ENCODE data around the gene DCTN2. TPM values are rescaled to one million over a fixed set of nuclear protein-coding genes. Genes with fewer than 3 reads are reported as not detected.

The DCTN2 gene
- polyA plus RNA-seq, 2 of the 4 experiments (the other 2 are of a cell fraction), result 169 to 211 TPM

GRCh38 chr12:57586832-57587429 lies 39.9 kb upstream of the DCTN2 start:
- no peak for FAIRE-seq
- WGBS (ENCODE audit: missing lambda C conversion rate), result 49% methylated on average over 3 of the region's 3 CpGs
- TF ChIP-seq FOSB (CRISPR knock-in tag; IDR thresholded peaks at IDR 0.05) (no peak), EHMT2 (IDR thresholded peaks at IDR 0.05; ENCODE audit: low read depth) (no peak), RAD21 (conservative IDR thresholded peaks at IDR 0.05 in 1 of 2, IDR thresholded peaks at IDR 0.05 in 1 of 2) (no peak), ZC3H11A (IDR thresholded peaks at IDR 0.05) (no peak)
- no peak overlapping the region for H3K4me3 ChIP-seq
- no peak for DNase-seq (ENCODE audit: low read depth in 1 of 2, low spot score in 1 of 2)
- peaks cover 2% of the 10 kb centered on the region for H3K4me1 ChIP-seq
- H3K9me3 ChIP-seq, result no peaks in the 10 kb centered on the region
- no peak overlapping the region for H3K4me2 ChIP-seq
- no peak for ATAC-seq
- ChIA-PET CTCF (interaction anchor here (1.2 to 10.0 kb wide), 3 partner anchors 26 to 148 kb away, joined by 3 to 336 read pairs (median 91); partner anchors contain the start of genes ARHGEF25 and DTX3), POLR2A (no interaction called here)
- H3K27ac ChIP-seq, result no peak overlapping the region

- no peaks in the 10 kb centered on the region for H3K4me1 ChIP-seq
- H3K4me3 ChIP-seq, result no peak overlapping the region
- FAIRE-seq, result no peak
- WGBS (ENCODE audit: missing lambda C conversion rate), result 80% methylated on average over 3 of the region's 3 CpGs
- ChIA-PET CTCF (interaction anchor here (0.7 to 10.0 kb wide), 8 partner anchors 9 to 148 kb away, joined by 3 to 336 read pairs (median 69); partner anchors contain the start of genes ARHGEF25, B4GALNT1 and DTX3), POLR2A (no interaction called here)
- no peak overlapping the region for H3K27ac ChIP-seq
- TF ChIP-seq GATA3 (IDR thresholded peaks at IDR 0.05; ENCODE audit: borderline replicate concordance) (no peak), HOXA7 (CRISPR knock-in tag; IDR thresholded peaks at IDR 0.05) (no peak), CHD2 (IDR thresholded peaks at IDR 0.05; ENCODE audit: low read length, partially characterized antibody) (no peak), E2F6 (IDR thresholded peaks at IDR 0.05; ENCODE audit: borderline replicate concordance, low read depth) (no peak), CTCF (IDR thresholded peaks at IDR 0.05) (no peak), FOSL2 (IDR thresholded peaks at IDR 0.05) (no peak), FOSL2 (CRISPR knock-in tag; IDR thresholded peaks at IDR 0.05) (no peak), RNF2 (IDR thresholded peaks at IDR 0.05; ENCODE audit: borderline replicate concordance, low read depth) (no peak), MAFK (IDR thresholded peaks at IDR 0.05; ENCODE audit: partially characterized antibody) (no peak), NFE2L2 (conservative IDR thresholded peaks at IDR 0.05; ENCODE audit: low read length) (no peak), ZNF302 (CRISPR knock-in tag; IDR thresholded peaks at IDR 0.05) (no peak), CBX8 (IDR thresholded peaks at IDR 0.05) (no peak), POLR2A (IDR thresholded peaks at IDR 0.05; ENCODE audit: low read length) (no peak), HOXB5 (CRISPR knock-in tag; IDR thresholded peaks at IDR 0.05) (no peak), HDAC2 (IDR thresholded peaks at IDR 0.05) (no peak)
- no peak for ATAC-seq
- H3K9me3 ChIP-seq, result no peaks in the 10 kb centered on the region
- H3K4me2 ChIP-seq, result no peak overlapping the region
- DNase-seq (ENCODE audit: low read depth in 1 of 2, low spot score in 1 of 2), result no peak
Measured at GRCh38 chr12:57586128-57586527, 39.1 kb upstream of the DCTN2 start.

GRCh38 chr12:57585156-57585555 lies 38.2 kb upstream of the DCTN2 start:
- FAIRE-seq (no peak), ATAC-seq (no peak), DNase-seq (ENCODE audit: low read depth in 1 of 2, low spot score in 1 of 2) (no peak)
- H3K9me3 ChIP-seq, result no peaks in the 10 kb centered on the region
- no peak overlapping the region for H3K27ac ChIP-seq
- no peak overlapping the region for H3K4me2 ChIP-seq
- H3K4me3 ChIP-seq, result no peak overlapping the region
- H3K4me1 ChIP-seq, result peaks cover 2% of the 10 kb centered on the region; the same call in 2 of the 3 replicates
- TF ChIP-seq HOXB13 (CRISPR knock-in tag; IDR thresholded peaks at IDR 0.05; ENCODE audit: low read depth) (no peak), PHF8 (IDR thresholded peaks at IDR 0.05; ENCODE audit: borderline replicate concordance, low read depth) (no peak), JUNB (IDR thresholded peaks at IDR 0.05) (no peak)
- ChIA-PET CTCF (interaction anchor here (0.6 to 10.0 kb wide), 17 partner anchors 8 to 1291 kb away, joined by 3 to 336 read pairs (median 33); partner anchors contain the start of genes ARHGEF25, B4GALNT1, DCTN2 and DTX3), POLR2A (no interaction called here)
- WGBS (ENCODE audit: missing lambda C conversion rate), result 47% methylated on average over 2 of the region's 2 CpGs

Data from A549 (cell line).